BLaER1 treated with 17β-estradiol and CSF1 and Interleukin-3, amounts not matched to agents 10 nM and 100 nM (cell line): Measurements from ENCODE around the gene NIFK.

Source experiments
- H3K27ac ChIP-seq, 11 experiments: shearing (Covaris generic); formaldehyde crosslinking; 2 replicates each; pipeline ENCODE4 v1.8.1; 2022
- H3K27me3 ChIP-seq, 11 experiments: shearing (Covaris generic); formaldehyde crosslinking; 2 replicates each; pipeline ENCODE4 v1.8.1; 2022
- H3K36me3 ChIP-seq, 11 experiments: shearing (Covaris generic); formaldehyde crosslinking; 2 replicates each; pipeline ENCODE4 v1.8.1; 2022
- H3K4me1 ChIP-seq, 10 experiments: shearing (Covaris generic); formaldehyde crosslinking; 2 replicates each; pipeline ENCODE4 v1.8.1; 2022
- H3K4me2 ChIP-seq, 11 experiments: shearing (Covaris generic); formaldehyde crosslinking; 2 replicates each; pipeline ENCODE4 v1.8.1; 2022
- H3K4me3 ChIP-seq, 10 experiments: shearing (Covaris generic); formaldehyde crosslinking; 2 replicates each; pipeline ENCODE4 v1.8.1; 2022
- H3K9ac ChIP-seq, 11 experiments: shearing (Covaris generic); formaldehyde crosslinking; 2 replicates each; pipeline ENCODE4 v1.8.1; 2022
- H3K9me3 ChIP-seq, 11 experiments: shearing (Covaris generic); formaldehyde crosslinking; replicated peaks in 1 of 11; 2 replicates each; pipeline ENCODE4 v1.8.1; 2022
- H4K20me1 ChIP-seq, 11 experiments: shearing (Covaris generic); formaldehyde crosslinking; 2 replicates each; pipeline ENCODE4 v1.8.1; 2022
- Cebpa-rat ChIP-seq, 11 experiments: shearing (Covaris generic); IDR thresholded peaks; 2 replicates each; pipeline ENCODE4 v1.8.1; 2022

NIFK gene

DNA sequence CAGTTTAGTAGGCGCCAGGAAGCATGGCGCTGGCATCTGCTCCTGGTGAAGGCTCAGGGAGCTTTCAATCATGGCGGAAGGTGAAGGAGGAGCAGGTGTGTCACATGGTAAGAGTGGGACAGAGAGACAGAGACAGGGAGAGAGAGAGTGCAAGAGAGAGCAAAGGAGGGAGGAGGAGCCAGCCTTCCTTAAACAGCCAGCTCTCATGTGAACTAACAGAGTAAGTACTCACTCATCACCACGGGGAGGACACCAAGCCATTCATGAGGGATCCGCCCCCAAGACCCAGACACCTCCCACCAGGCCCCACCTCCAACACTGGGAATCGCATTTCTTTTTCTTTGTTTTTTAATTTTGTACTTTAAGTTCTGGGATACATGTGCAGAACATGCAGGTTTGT, 46.6 kb downstream of the NIFK start:
- H3K27me3 ChIP-seq = no peaks in the 10 kb centered on the region
- H3K4me3 ChIP-seq = no peak overlapping the region
- H3K9ac ChIP-seq = no peak overlapping the region
- no peak overlapping the region for H3K27ac ChIP-seq
- TF ChIP-seq Cebpa-rat (IDR thresholded peaks at IDR 0.05) = no peak
- no peaks in the 10 kb centered on the region for H4K20me1 ChIP-seq
- H3K9me3 ChIP-seq = peaks cover 0 to 2% (median 0%) of the 10 kb centered on the region in 11 experiments; a peak in 2 of 22 replicates
- no peaks in the 10 kb centered on the region for H3K36me3 ChIP-seq
- no peaks in the 10 kb centered on the region for H3K4me1 ChIP-seq
- no peak overlapping the region for H3K4me2 ChIP-seq

DNA sequence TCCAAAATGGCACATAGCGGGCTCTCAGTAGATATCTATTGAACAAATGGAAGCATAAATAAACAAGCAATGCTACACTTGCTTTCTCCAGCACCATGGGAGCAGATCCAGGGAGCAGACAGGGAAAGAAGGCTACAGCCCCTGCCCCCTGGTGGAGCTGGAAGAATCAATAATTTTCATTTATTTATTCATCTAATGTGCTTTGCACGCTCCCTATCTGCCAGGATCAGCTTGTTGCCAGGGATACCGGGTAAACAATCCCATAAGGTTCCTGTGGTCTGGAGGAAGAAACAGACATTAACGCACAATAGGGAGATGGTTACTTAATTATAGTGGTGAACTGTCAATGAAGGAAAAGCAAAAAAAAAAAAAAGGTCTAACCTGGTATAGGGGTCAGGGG, 47.3 kb downstream of the NIFK start:
- H3K4me1 ChIP-seq = no peaks in the 10 kb centered on the region
- H3K4me2 ChIP-seq = no peak overlapping the region
- H3K4me3 ChIP-seq = no peak overlapping the region
- H3K27me3 ChIP-seq = no peaks in the 10 kb centered on the region
- no peaks in the 10 kb centered on the region for H4K20me1 ChIP-seq
- no peak for TF ChIP-seq Cebpa-rat (IDR thresholded peaks at IDR 0.05)
- no peaks in the 10 kb centered on the region for H3K36me3 ChIP-seq
- no peak overlapping the region for H3K9ac ChIP-seq
- peaks cover under 1 to 8% (median 5%) of the 10 kb centered on the region in 11 experiments; a peak in 10 of 22 replicates for H3K9me3 ChIP-seq
- H3K27ac ChIP-seq = no peak overlapping the region

DNA sequence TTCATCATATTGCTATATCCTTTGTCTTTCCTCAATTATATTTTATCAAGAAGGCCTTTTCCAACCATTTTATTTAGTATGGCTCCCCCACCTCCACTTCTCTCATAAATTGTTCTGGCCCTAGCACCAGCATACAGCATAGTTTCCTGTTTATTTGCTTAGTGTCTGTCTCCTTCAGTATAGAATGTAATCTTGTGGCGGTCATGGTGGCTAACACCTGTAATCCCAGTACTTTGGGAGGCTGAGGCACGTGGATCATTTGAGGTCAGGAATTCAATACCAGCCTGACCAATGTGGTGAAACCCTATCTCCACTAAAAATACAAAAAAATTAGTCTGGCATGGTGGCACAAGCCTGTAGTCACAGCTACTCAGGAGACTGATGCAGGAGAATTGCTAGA, 47.9 kb downstream of the NIFK start:
- H3K27ac ChIP-seq = no peak overlapping the region

DNA sequence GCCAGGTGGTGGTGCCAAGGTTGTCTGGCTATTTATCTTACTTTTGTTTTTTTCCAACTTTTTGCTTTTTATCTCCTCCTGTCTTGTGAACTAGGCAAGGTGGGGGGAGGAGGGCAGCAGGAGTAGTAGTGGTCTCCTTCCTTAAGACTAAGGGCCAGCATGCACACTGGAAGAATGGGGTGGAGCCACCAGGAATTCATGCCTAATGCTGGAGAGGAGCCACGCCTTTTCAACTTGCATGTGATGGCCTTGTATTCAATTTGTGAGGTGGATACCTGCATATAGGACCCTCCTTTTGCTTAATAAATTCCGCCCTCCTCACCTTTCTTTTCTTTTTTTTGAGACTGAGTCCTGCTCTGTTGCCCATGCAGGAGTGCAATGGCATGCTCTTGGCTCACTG, 49.8 kb downstream of the NIFK start:
- no peaks in the 10 kb centered on the region for H4K20me1 ChIP-seq
- no peak overlapping the region for H3K4me3 ChIP-seq
- H3K4me1 ChIP-seq = no peaks in the 10 kb centered on the region
- no peak overlapping the region for H3K9ac ChIP-seq
- TF ChIP-seq Cebpa-rat (IDR thresholded peaks at IDR 0.05) = no peak
- no peak overlapping the region for H3K27ac ChIP-seq
- peaks cover 25 to 33% (median 28%) of the 10 kb centered on the region in 11 experiments for H3K9me3 ChIP-seq
- H3K27me3 ChIP-seq = no peaks in the 10 kb centered on the region
- H3K36me3 ChIP-seq = peaks cover 0 to 18% (median 10%) of the 10 kb centered on the region in 11 experiments; a peak in 14 of 22 replicates
- H3K4me2 ChIP-seq = no peak overlapping the region

More for the DNA sequence above, 47.9 kb downstream of the NIFK start:
- H3K9ac ChIP-seq = no peak overlapping the region
- H3K4me1 ChIP-seq = no peaks in the 10 kb centered on the region
- peaks cover 0 to 4% (median 0%) of the 10 kb centered on the region in 11 experiments; a peak in 2 of 22 replicates for H3K36me3 ChIP-seq
- H3K4me3 ChIP-seq = no peak overlapping the region
- H3K27me3 ChIP-seq = no peaks in the 10 kb centered on the region
- H3K4me2 ChIP-seq = no peak overlapping the region
- TF ChIP-seq Cebpa-rat (IDR thresholded peaks at IDR 0.05) = no peak
- H3K9me3 ChIP-seq = peaks cover 6 to 14% (median 9%) of the 10 kb centered on the region in 11 experiments; a peak in 21 of 22 replicates
- H4K20me1 ChIP-seq = no peaks in the 10 kb centered on the region

DNA sequence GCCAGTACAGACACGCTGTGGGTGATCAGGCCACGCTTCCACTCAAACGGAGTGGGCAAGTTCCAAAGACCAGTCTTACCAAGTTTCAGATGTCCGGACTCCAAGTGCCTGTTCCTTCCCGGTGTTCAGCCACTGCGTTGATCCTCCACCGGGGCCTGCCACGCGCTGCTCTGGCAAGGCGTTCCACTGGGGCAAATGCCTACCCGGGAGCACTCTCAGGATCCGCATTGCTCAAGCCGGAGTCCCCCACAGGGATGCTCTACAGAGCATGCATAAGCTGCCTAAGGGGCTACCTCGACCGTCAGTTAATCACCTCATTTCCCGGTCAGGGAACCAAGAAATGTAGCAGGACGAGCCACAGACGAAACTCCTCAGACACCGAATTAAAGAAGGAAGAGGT, 50.5 kb downstream of the NIFK start:
- Histone ChIP-seq H3K27ac (no peak overlapping the region), H3K9me3 (peaks cover 32 to 40% (median 35%) of the 10 kb centered on the region in 11 experiments), H3K4me1 (no peaks in the 10 kb centered on the region), H3K36me3 (peaks cover 0 to 18% (median 10%) of the 10 kb centered on the region in 11 experiments; a peak in 14 of 22 replicates), H3K4me2 (no peak overlapping the region), H4K20me1 (no peaks in the 10 kb centered on the region), H3K4me3 (no peak overlapping the region), H3K9ac (no peak overlapping the region), H3K27me3 (no peaks in the 10 kb centered on the region)
- TF ChIP-seq Cebpa-rat (IDR thresholded peaks at IDR 0.05) = no peak

DNA sequence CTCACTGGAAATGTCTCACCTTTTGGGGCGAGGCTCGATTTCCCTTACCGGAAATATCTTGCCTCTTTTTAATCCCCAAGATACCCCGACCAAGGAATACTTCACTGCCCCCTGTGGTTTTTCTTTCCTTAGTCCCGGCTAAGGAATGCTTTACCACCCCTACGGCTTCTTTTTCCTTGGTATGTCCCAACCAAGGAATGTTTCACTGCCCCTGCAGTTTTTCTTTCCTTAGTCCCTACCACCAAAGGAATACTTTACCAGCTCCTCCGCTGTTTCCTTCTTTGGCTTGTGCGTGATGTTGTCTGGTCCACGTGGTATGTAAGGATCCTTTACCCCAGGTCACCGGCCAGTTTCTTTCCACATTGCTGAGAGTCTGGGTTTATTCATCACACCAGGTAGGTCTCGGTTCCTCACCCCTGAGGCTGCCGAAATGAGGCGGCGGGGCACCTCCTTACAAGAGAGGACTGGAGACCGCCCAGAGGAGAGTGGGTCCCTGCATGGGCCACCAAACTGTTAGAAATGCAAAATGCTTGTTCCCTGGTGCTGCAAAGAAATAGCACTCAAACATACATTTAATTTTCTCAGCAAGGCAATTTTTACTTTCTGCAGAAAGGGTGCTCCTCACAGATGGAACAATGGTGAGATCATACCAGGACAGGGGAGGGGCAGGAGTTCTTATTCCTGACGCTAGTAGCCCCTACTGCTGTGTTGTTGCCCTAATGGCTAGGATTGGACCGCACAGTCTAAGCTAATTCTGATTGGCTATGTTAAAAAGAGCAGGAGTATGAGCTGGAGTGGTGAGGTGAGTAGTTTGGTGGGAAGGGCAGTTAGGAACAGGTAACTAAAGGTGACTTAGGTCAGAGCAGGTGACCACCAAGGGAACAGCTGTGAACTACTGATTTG, 54.0 kb downstream of the NIFK start:
- peak overlapping the region in 2 of 10 experiments; percentile 15 to 23; a peak in 3 of 20 replicates for H3K4me3 ChIP-seq
- H3K9me3 ChIP-seq = peaks cover 40 to 64% (median 52%) of the 10 kb centered on the region in 11 experiments
- no peaks in the 10 kb centered on the region for H3K4me1 ChIP-seq
- H3K9ac ChIP-seq = no peak overlapping the region
- H3K4me2 ChIP-seq = no peak overlapping the region
- H3K27me3 ChIP-seq = no peaks in the 10 kb centered on the region
- TF ChIP-seq Cebpa-rat (IDR thresholded peaks at IDR 0.05) = no peak
- no peak overlapping the region for H3K27ac ChIP-seq
- H3K36me3 ChIP-seq = peaks cover 0 to 18% (median 10%) of the 10 kb centered on the region in 11 experiments; a peak in 14 of 22 replicates
- H4K20me1 ChIP-seq = no peaks in the 10 kb centered on the region

DNA sequence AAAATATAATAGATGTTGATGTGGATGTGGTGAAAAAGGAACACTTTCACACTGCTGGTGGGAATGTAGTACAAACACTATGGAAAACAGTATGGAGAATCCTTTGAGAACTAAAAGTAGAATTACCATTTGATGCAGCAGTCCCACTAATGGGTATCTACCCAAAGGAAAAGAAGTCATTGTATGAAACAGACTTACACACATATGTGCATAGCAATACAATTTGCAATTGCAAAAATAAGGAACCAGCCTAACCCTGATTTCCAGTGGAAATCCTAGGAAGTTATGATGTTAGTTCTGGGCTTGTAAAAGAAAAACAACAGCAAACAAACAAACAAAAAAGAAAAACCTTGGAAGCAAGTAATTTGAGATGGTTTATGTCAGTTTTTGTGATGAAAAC, 58.8 kb downstream of the NIFK start:
- H3K27me3 ChIP-seq = no peaks in the 10 kb centered on the region
- H3K27ac ChIP-seq = no peak overlapping the region
- peaks cover 55 to 83% (median 75%) of the 10 kb centered on the region in 11 experiments for H3K9me3 ChIP-seq
- H3K4me1 ChIP-seq = no peaks in the 10 kb centered on the region
- peaks cover 0 to 9% (median 7%) of the 10 kb centered on the region in 11 experiments; a peak in 12 of 22 replicates for H3K36me3 ChIP-seq
- no peak overlapping the region for H3K9ac ChIP-seq
- no peak for TF ChIP-seq Cebpa-rat (IDR thresholded peaks at IDR 0.05)
- H3K4me3 ChIP-seq = no peak overlapping the region
- H4K20me1 ChIP-seq = no peaks in the 10 kb centered on the region
- no peak overlapping the region for H3K4me2 ChIP-seq
